MM.1S (cell line): ENCODE results near the gene FLNC.

Source experiments
- DNase-seq: peaks from one replicate; pipeline ENCODE4 v3.0.0-alpha.2; 2015
- H2AFZ ChIP-seq: fragments of 300-600 bp; sonication (generic); 2 replicates; pipeline ENCODE4 v1.6.0; 2016; ENCODE audit warnings: antibody characterized with exemption, low read length
- H3F3A ChIP-seq: fragments of 300-600 bp; sonication (generic); 2 replicates; pipeline ENCODE4 v1.6.1; 2016; ENCODE audit warnings: mild to moderate bottlenecking, antibody characterized with exemption, low read length, moderate library complexity, mixed read lengths; ENCODE audit not compliant: insufficient read depth
- H3K27ac ChIP-seq: fragments of 300-600 bp; sonication (generic); 2 replicates; pipeline ENCODE4 v1.5.1; 2016; ENCODE audit warnings: mild to moderate bottlenecking, low read length
- H3K27me3 ChIP-seq: fragments of 300-600 bp; sonication (generic); replicated peaks from 2 replicates; pipeline ENCODE4 v1.6.0; 2016; ENCODE audit warnings: low read length; ENCODE audit not compliant: insufficient read depth
- H3K36me3 ChIP-seq: fragments of 300-600 bp; sonication (generic); replicated peaks from 2 replicates; pipeline ENCODE4 v1.6.1; 2016; ENCODE audit warnings: mild to moderate bottlenecking, low read length, mixed read lengths; ENCODE audit not compliant: insufficient read depth
- H3K4me1 ChIP-seq: fragments of 300-600 bp; sonication (generic); 2 replicates; pipeline ENCODE4 v1.6.1; 2016; ENCODE audit warnings: low read length, mixed read lengths
- H3K4me2 ChIP-seq: fragments of 300-600 bp; sonication (generic); 2 replicates; pipeline ENCODE4 v1.6.0; 2016; ENCODE audit warnings: low read depth, low read length
- H3K4me3 ChIP-seq: fragments of 300-600 bp; sonication (generic); 2 replicates; pipeline ENCODE4 v1.5.1; 2016; ENCODE audit warnings: low read length, mixed read lengths
- H3K79me2 ChIP-seq: fragments of 300-600 bp; sonication (generic); 2 replicates; pipeline ENCODE4 v1.6.1; 2016; ENCODE audit warnings: mixed run types, low read length, mixed read lengths
- H3K9ac ChIP-seq: fragments of 300-600 bp; sonication (generic); 2 replicates; pipeline ENCODE4 v1.6.1; 2016; ENCODE audit warnings: low read length, mixed read lengths
- H3K9me2 ChIP-seq: fragments of 300-600 bp; sonication (generic); replicated peaks from 2 replicates; pipeline ENCODE4 v1.6.1; 2016; ENCODE audit warnings: mild to moderate bottlenecking, low read length, mixed read lengths; ENCODE audit not compliant: insufficient read depth
- H3K9me3 ChIP-seq: fragments of 300-600 bp; sonication (generic); replicated peaks from 2 replicates; pipeline ENCODE4 v1.6.1; 2016; ENCODE audit warnings: mild to moderate bottlenecking, low read length, mixed read lengths; ENCODE audit not compliant: insufficient read depth
- H4K20me1 ChIP-seq: fragments of 300-600 bp; sonication (generic); 2 replicates; pipeline ENCODE4 v1.6.1; 2016; ENCODE audit warnings: mild to moderate bottlenecking, low read length, moderate library complexity, mixed read lengths; ENCODE audit not compliant: insufficient read depth
- EZH2 ChIP-seq: fragments of 300-600 bp; sonication (generic); optimal IDR thresholded peaks from 2 replicates; pipeline ENCODE3; 2017; ENCODE audit warnings: low read depth, mild to moderate bottlenecking, antibody characterized with exemption, low read length, mixed read lengths
- EZH2phosphoT487 ChIP-seq: fragments of 300-600 bp; sonication (generic); IDR thresholded peaks from 2 replicates; pipeline ENCODE4 v1.6.1; 2018; ENCODE audit warnings: antibody characterized with exemption, low read length
- TF ChIP-seq, protein P1 (sequence below): fragments of 300-600 bp; sonication (generic); IDR thresholded peaks from 2 replicates; pipeline ENCODE4 v1.5.1; 2016; ENCODE audit warnings: antibody characterized with exemption, low read length, mixed read lengths

The FLNC gene

DNA sequence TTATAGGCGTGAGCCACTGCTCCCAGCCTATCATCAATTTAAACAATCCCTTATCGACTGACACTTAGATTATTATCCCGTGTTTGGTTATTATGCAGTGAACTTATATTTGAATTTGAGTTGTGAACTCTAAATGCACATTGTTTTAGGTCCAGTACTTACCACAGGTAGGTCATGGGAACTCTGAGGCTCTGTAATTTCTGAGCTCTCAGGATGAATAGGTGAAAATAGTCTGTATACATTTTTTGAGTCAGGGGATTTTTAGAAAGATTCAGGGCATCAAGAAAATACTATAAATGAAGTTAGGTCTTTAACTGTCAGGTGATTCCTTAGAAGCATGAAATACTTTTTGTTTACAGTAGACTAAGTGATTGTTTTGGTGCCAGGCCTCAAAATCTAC is 29.6 kb upstream of the FLNC start:
- Histone ChIP-seq H3K4me2 (no peak overlapping the region), H4K20me1 (no peaks in the 10 kb centered on the region), H3K4me3 (no peak overlapping the region), H3K27ac (no peak overlapping the region), H3K9ac (no peak overlapping the region), H3K4me1 (no peaks in the 10 kb centered on the region), H3K27me3 (no peaks in the 10 kb centered on the region), H3K9me3 (no peaks in the 10 kb centered on the region), H3K36me3 (no peaks in the 10 kb centered on the region), H3K9me2 (no peaks in the 10 kb centered on the region), H3K79me2 (no peaks in the 10 kb centered on the region), H3F3A (no peaks in the 10 kb centered on the region), H2AFZ (no peak overlapping the region)
- no peak for DNase-seq
- TF ChIP-seq, protein P1, sequence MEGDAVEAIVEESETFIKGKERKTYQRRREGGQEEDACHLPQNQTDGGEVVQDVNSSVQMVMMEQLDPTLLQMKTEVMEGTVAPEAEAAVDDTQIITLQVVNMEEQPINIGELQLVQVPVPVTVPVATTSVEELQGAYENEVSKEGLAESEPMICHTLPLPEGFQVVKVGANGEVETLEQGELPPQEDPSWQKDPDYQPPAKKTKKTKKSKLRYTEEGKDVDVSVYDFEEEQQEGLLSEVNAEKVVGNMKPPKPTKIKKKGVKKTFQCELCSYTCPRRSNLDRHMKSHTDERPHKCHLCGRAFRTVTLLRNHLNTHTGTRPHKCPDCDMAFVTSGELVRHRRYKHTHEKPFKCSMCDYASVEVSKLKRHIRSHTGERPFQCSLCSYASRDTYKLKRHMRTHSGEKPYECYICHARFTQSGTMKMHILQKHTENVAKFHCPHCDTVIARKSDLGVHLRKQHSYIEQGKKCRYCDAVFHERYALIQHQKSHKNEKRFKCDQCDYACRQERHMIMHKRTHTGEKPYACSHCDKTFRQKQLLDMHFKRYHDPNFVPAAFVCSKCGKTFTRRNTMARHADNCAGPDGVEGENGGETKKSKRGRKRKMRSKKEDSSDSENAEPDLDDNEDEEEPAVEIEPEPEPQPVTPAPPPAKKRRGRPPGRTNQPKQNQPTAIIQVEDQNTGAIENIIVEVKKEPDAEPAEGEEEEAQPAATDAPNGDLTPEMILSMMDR = no peak
- TF ChIP-seq EZH2 (no peak), EZH2phosphoT487 (no peak)

DNA sequence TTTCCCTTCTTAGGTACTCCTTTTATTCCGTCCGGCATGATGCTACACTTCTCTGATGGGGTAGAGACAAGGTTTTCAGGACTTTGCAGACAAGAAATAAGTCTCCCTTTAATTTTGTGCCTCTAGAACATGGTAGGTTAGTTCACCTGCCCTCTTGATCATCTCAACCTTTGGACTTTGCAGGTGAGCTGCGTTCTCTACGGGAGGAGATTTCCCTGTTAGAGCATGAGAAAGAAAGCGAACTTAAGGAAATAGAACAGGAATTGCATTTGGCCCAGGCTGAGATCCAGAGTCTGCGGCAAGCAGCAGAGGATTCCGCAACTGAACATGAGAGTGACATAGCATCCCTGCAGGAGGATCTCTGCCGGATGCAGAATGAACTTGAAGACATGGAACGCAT is 29.2 kb upstream of the FLNC start:
- H4K20me1 ChIP-seq = no peaks in the 10 kb centered on the region
- no peak overlapping the region for H3K27ac ChIP-seq
- no peaks in the 10 kb centered on the region for H3K27me3 ChIP-seq
- H3K4me2 ChIP-seq = no peak overlapping the region
- TF ChIP-seq EZH2 = no peak
- no peak for TF ChIP-seq EZH2phosphoT487
- TF ChIP-seq, protein P1 = no peak
- no peaks in the 10 kb centered on the region for H3K9me2 ChIP-seq
- no peak for DNase-seq
- H3K4me3 ChIP-seq = no peak overlapping the region
- no peak overlapping the region for H3K9ac ChIP-seq
- H3K4me1 ChIP-seq = no peaks in the 10 kb centered on the region
- no peaks in the 10 kb centered on the region for H3K9me3 ChIP-seq
- H3K79me2 ChIP-seq = no peaks in the 10 kb centered on the region
- H3F3A ChIP-seq = no peaks in the 10 kb centered on the region
- H3K36me3 ChIP-seq = no peaks in the 10 kb centered on the region
- no peak overlapping the region for H2AFZ ChIP-seq

DNA sequence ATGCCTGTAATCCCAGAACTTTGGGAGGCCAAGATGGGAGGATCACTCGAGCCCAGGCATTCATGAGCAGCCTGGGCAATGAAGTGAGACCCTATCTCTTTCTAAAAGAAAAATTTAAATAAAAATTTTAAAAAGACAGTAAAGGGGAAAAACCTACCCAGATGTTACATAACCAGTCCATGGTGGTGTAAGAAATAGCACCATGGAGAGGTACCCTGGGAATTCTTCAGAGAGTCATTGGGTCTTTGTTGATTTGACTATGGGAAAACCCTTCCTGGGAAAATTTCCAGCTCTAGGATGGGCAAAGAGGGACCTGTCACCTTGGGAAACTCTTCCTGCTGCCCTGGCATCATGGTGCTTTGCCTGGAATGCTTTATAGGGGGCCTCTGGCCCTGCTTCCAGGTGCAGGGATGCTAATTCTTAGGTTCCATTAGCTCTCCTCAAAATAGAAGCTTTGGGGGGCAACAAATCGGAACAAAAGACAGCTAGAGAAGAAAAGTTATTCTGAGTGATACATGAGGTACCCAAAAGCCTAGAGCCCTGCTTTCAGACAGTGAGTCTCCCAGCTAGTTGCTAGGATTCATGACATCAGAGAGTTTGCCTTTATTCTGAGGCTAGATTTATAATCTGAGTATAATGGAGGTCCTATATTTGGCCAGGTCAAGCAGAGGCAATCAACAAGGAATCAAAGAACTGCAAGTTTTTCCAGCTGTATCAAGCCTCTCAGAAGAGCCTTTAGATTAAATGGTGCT is 28.4 kb upstream of the FLNC start:
- no peaks in the 10 kb centered on the region for H3F3A ChIP-seq
- H3K9me3 ChIP-seq = no peaks in the 10 kb centered on the region
- H3K4me2 ChIP-seq = no peak overlapping the region
- H3K27ac ChIP-seq = no peak overlapping the region
- H3K4me3 ChIP-seq = no peak overlapping the region
- H3K36me3 ChIP-seq = no peaks in the 10 kb centered on the region
- no peak for DNase-seq
- H3K27me3 ChIP-seq = no peaks in the 10 kb centered on the region
- no peaks in the 10 kb centered on the region for H3K9me2 ChIP-seq
- no peaks in the 10 kb centered on the region for H4K20me1 ChIP-seq
- no peaks in the 10 kb centered on the region for H3K79me2 ChIP-seq
- H3K4me1 ChIP-seq = no peaks in the 10 kb centered on the region
- TF ChIP-seq, protein P1 = no peak
- TF ChIP-seq EZH2phosphoT487 = no peak
- H2AFZ ChIP-seq = no peak overlapping the region
- H3K9ac ChIP-seq = no peak overlapping the region
